ENCODE results near the gene SEC24C. TPM values are rescaled to one million over a fixed set of nuclear protein-coding genes. Genes with fewer than 3 reads are reported as not detected.

The SEC24C gene
- total and polyA plus RNA-seq, 2 of the 4 experiments (the other 2 are of a cell fraction), result 74.2 to 88.9 TPM

GRCh38 chr10:73756183-73756582 is 12.0 kb downstream of the SEC24C start:
- intact Hi-C loops (cut with micrococcal nuclease), result no loop called here

More at GRCh38 chr10:73756183-73756582, 12.0 kb downstream of the SEC24C start:
- dilution Hi-C loops (cut with HindIII; ENCODE audit: low sequenced_read_pairs, unreplicated experiment), result no loop called here
- no peak overlapping the region for H2AFZ ChIP-seq (replicated peaks; ENCODE audit: low read length, poor library complexity)
- H3K23ac ChIP-seq (ENCODE audit: low read depth, low read length), result no peak overlapping the region
- no peak overlapping the region for H2BK20ac ChIP-seq (ENCODE audit: low read depth, low read length)
- no peak overlapping the region for H2BK5ac ChIP-seq (ENCODE audit: low read depth, low read length, poor library complexity, severe bottlenecking)
- H4K8ac ChIP-seq (ENCODE audit: low read depth in 2 of 2, low read length in 2 of 2), result no peak overlapping the region
- no peak overlapping the region for H2BK120ac ChIP-seq (ENCODE audit: low read depth, low read length)
- no peak overlapping the region for H3K4ac ChIP-seq (ENCODE audit: low read depth, low read length)
- peaks cover 37 to 73% of the 10 kb centered on the region in 2 experiments for H3K79me1 ChIP-seq (ENCODE audit: low read depth in 1 of 2, low read length in 2 of 2)
- H3K4me2 ChIP-seq (ENCODE audit: low read depth, low read length), result no peak overlapping the region
- no peaks in the 10 kb centered on the region for H3K9me3 ChIP-seq (ENCODE audit: control insufficient read depth, insufficient read depth, low read length)
- peaks cover 8% of the 10 kb centered on the region; the same call in 1 of the 2 replicates for H3K9me1 ChIP-seq (ENCODE audit: insufficient read depth, low read length)
- BruUV-seq (replicated peaks), result no TSS peak
- TF ChIP-seq RAD21 (IDR thresholded peaks at IDR 0.05; ENCODE audit: low read length) (no peak), MAZ (IDR thresholded peaks at IDR 0.05; ENCODE audit: borderline replicate concordance, low read depth, low read length) (no peak), BHLHE40 (IDR thresholded peaks at IDR 0.05; ENCODE audit: low read depth, low read length) (no peak), SMC3 (IDR thresholded peaks at IDR 0.05; ENCODE audit: low read depth, low read length) (no peak), POLR2A (IDR thresholded peaks at IDR 0.05; ENCODE audit: low read depth, low read length) (no peak), FOS (IDR thresholded peaks at IDR 0.05; ENCODE audit: low read depth, low read length) (no peak), RCOR1 (IDR thresholded peaks at IDR 0.05; ENCODE audit: insufficient replicate concordance, low read length) (no peak), MAFK (IDR thresholded peaks at IDR 0.05; ENCODE audit: low read depth, low read length) (no peak), RFX5 (IDR thresholded peaks at IDR 0.05; ENCODE audit: low read depth, low read length) (no peak), CHD1 (IDR thresholded peaks at IDR 0.05; ENCODE audit: low read depth, low read length) (no peak), USF2 (IDR thresholded peaks at IDR 0.05; ENCODE audit: low read depth, low read length) (no peak), CEBPB (IDR thresholded peaks at IDR 0.05; ENCODE audit: low read depth, low read length) (no peak), NFE2L2 (IDR thresholded peaks at IDR 0.05; ENCODE audit: low read depth, low read length) (no peak), MXI1 (IDR thresholded peaks at IDR 0.05; ENCODE audit: borderline replicate concordance, low read depth, low read length) (no peak)
- TF ChIP-seq, protein P1, sequence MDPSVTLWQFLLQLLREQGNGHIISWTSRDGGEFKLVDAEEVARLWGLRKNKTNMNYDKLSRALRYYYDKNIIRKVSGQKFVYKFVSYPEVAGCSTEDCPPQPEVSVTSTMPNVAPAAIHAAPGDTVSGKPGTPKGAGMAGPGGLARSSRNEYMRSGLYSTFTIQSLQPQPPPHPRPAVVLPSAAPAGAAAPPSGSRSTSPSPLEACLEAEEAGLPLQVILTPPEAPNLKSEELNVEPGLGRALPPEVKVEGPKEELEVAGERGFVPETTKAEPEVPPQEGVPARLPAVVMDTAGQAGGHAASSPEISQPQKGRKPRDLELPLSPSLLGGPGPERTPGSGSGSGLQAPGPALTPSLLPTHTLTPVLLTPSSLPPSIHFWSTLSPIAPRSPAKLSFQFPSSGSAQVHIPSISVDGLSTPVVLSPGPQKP (IDR thresholded peaks at IDR 0.05; ENCODE audit: borderline replicate concordance, low read depth, low read length), result no peak
- TF ChIP-seq, protein P2, sequence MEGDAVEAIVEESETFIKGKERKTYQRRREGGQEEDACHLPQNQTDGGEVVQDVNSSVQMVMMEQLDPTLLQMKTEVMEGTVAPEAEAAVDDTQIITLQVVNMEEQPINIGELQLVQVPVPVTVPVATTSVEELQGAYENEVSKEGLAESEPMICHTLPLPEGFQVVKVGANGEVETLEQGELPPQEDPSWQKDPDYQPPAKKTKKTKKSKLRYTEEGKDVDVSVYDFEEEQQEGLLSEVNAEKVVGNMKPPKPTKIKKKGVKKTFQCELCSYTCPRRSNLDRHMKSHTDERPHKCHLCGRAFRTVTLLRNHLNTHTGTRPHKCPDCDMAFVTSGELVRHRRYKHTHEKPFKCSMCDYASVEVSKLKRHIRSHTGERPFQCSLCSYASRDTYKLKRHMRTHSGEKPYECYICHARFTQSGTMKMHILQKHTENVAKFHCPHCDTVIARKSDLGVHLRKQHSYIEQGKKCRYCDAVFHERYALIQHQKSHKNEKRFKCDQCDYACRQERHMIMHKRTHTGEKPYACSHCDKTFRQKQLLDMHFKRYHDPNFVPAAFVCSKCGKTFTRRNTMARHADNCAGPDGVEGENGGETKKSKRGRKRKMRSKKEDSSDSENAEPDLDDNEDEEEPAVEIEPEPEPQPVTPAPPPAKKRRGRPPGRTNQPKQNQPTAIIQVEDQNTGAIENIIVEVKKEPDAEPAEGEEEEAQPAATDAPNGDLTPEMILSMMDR (conservative IDR thresholded peaks at IDR 0.05; ENCODE audit: low read depth, low read length), result no peak
- no peak overlapping the region for H2AK9ac ChIP-seq (replicated peaks; ENCODE audit: low read depth, low read length, poor library complexity)
- peaks cover 2% of the 10 kb centered on the region for H3K4me1 ChIP-seq (ENCODE audit: control insufficient read depth, insufficient read depth, low read length)
- in situ Hi-C loops (cut with MboI; ENCODE audit: low sequenced_read_pairs), result no loop called here
- H3K27ac ChIP-seq (ENCODE audit: insufficient read depth, low read length), result no peak overlapping the region
- ChIA-PET CTCF (no interaction called here), POLR2A (ENCODE audit: unreplicated experiment) (no interaction called here)
- ATAC-seq (ENCODE audit: low read depth) (no peak), DNase-seq (no peak)
- H3K18ac ChIP-seq (ENCODE audit: low read depth, low read length), result no peak overlapping the region
- H3K56ac ChIP-seq (ENCODE audit: extremely low read depth, insufficient read depth, low read length), result no peak overlapping the region
- no CpG with 5 or more reads among the region's 1 CpG for WGBS, 2 experiments (ENCODE audit: extremely low coverage in 2 of 2, insufficient read length in 1 of 2)
- no peak overlapping the region for H2BK15ac ChIP-seq (ENCODE audit: low read depth, low read length)
- H3K9ac ChIP-seq (ENCODE audit: low read depth, low read length), result no peak overlapping the region
- peaks cover 42% of the 10 kb centered on the region for H3K36me3 ChIP-seq (ENCODE audit: control insufficient read depth, insufficient read depth, low read length)
- H4K5ac ChIP-seq (ENCODE audit: low read depth, low read length), result no peak overlapping the region
- H3K14ac ChIP-seq (replicated peaks; ENCODE audit: low read depth, low read length), result no peak overlapping the region
- H4K20me1 ChIP-seq (ENCODE audit: insufficient read depth, low read length), result peaks cover 26% of the 10 kb centered on the region
- H3K27me3 ChIP-seq (ENCODE audit: control insufficient read depth, insufficient read depth, low read length), result no peaks in the 10 kb centered on the region
- no peak overlapping the region for H3K4me3 ChIP-seq (ENCODE audit: insufficient read depth, low read depth, low read length)
- no peak overlapping the region for H2AK5ac ChIP-seq (ENCODE audit: low read depth, low read length)
- H4K91ac ChIP-seq (ENCODE audit: insufficient read depth, low read depth, low read length), result no peak overlapping the region

Data from IMR-90 (cell line).